OCI-LY7 (cell line): ENCODE measurements around the gene GMDS. TPM values are rescaled to one million over a fixed set of nuclear protein-coding genes. Genes with fewer than 3 reads are reported as not detected.

ENCODE experiments used
- BruUV-seq: library from RNA; stranded (reverse); fragments of 400-500 nt; replicated peaks from 2 replicates; lab custom pipeline; 2021; lab: Mats Ljungman, UMichigan
- CTCF ChIA-PET: fragments of 300-600 bp; sonication (Branson Sonifier 250); formaldehyde crosslinking; loops from one replicate; lab custom pipeline; 2022; ENCODE audit warnings: antibody characterized with exemption; ENCODE audit not compliant: unreplicated experiment; lab: Charles Lee
- POLR2A ChIA-PET: fragments of 300-600 bp; sonication (Branson Sonifier 250); formaldehyde crosslinking; loops from one replicate; lab custom pipeline; 2022; ENCODE audit warnings: antibody characterized with exemption; lab: Charles Lee
- DNase-seq: peaks from one replicate; pipeline ENCODE4 v3.0.0-alpha.2; 2015; ENCODE audit warnings: low spot score
- H2AFZ ChIP-seq: fragments of 200-600 bp; sonication (generic), shearing (Covaris generic); 2 replicates; pipeline ENCODE4 v1.6.1; 2014; ENCODE audit warnings: mild to moderate bottlenecking, antibody characterized with exemption, low read length, moderate library complexity
- H3K27ac ChIP-seq: fragments of 200-600 bp; sonication (generic); 2 replicates; pipeline ENCODE4 v1.5.1; 2014; ENCODE audit warnings: mixed run types, low read depth, mild to moderate bottlenecking, moderate library complexity, low read length, inconsistent platforms; ENCODE audit not compliant: poor library complexity, severe bottlenecking
- H3K36me3 ChIP-seq: fragments of 200-600 bp; sonication (generic); 2 replicates; pipeline ENCODE4 v1.6.1; 2014; ENCODE audit warnings: mild to moderate bottlenecking, antibody characterized with exemption, low read length, moderate library complexity, mixed read lengths; ENCODE audit not compliant: insufficient read depth
- H3K4me1 ChIP-seq: fragments of 200-600 bp; sonication (generic); 2 replicates; pipeline ENCODE4 v1.5.1; 2014; ENCODE audit warnings: mild to moderate bottlenecking, low read length; ENCODE audit not compliant: insufficient read depth, poor library complexity, severe bottlenecking
- H3K4me2 ChIP-seq: fragments of 200-600 bp; sonication (generic); 2 replicates; pipeline ENCODE4 v1.6.1; 2014; ENCODE audit warnings: mild to moderate bottlenecking, low read length
- H3K4me3 ChIP-seq: fragments of 200-600 bp; sonication (generic); 2 replicates; pipeline ENCODE4 v1.5.1; 2014; ENCODE audit warnings: mild to moderate bottlenecking, low read depth, low read length; ENCODE audit not compliant: poor library complexity, severe bottlenecking
- H3K79me2 ChIP-seq: fragments of 200-600 bp; sonication (generic); 2 replicates; pipeline ENCODE4 v1.6.1; 2016; ENCODE audit warnings: low read depth, mild to moderate bottlenecking, low read length, moderate library complexity, mixed read lengths; ENCODE audit not compliant: insufficient read depth
- H3K9me2 ChIP-seq: fragments of 200-600 bp; sonication (generic); 2 replicates; pipeline ENCODE4 v1.6.1; 2016; ENCODE audit warnings: mild to moderate bottlenecking, low read length, mixed read lengths; ENCODE audit not compliant: insufficient read depth
- H3K9me3 ChIP-seq: fragments of 200-600 bp; sonication (generic); 2 replicates; pipeline ENCODE4 v1.6.1; 2014; ENCODE audit warnings: mild to moderate bottlenecking, mixed run types, low read length, mixed read lengths
- H4K20me1 ChIP-seq: fragments of 200-600 bp; sonication (generic); 2 replicates; pipeline ENCODE4 v1.6.1; 2014; ENCODE audit warnings: mild to moderate bottlenecking, antibody characterized with exemption, low read length, moderate library complexity, mixed read lengths; ENCODE audit not compliant: insufficient read depth
- CTCF ChIP-seq: fragments of 200-600 bp; sonication (generic); conservative IDR thresholded peaks from 2 replicates; pipeline ENCODE4 v1.5.1; 2014; ENCODE audit warnings: mild to moderate bottlenecking, antibody characterized with exemption, low read length, moderate library complexity, mixed read lengths
- EZH2phosphoT487 ChIP-seq: fragments of 200-600 bp; sonication (generic); IDR thresholded peaks from 2 replicates; pipeline ENCODE4 v1.6.1; 2018; ENCODE audit warnings: low read depth, borderline replicate concordance, mild to moderate bottlenecking, mixed run types, antibody characterized with exemption, low read length, moderate library complexity, mixed read lengths
- intact Hi-C: fragments of 100-400 bp; cut with micrococcal nuclease; formaldehyde crosslinking; loops from one replicate; pipeline ENCODE4 v1.10.0; 2022; ENCODE audit not compliant: unreplicated experiment
- total RNA-seq, 2 experiments: library from RNA; depleted of rRNA in 1 of 2; stranded (reverse); fragments of >200 nt in 1 of 2; shearing (Covaris generic) in 1 of 2; gene quantifications; 2 replicates each; pipeline ENCODE4 v1.2.3, GENCODE V29; 2014 to 2022

Gene GMDS
- total RNA-seq, 2 experiments from 2014 or later: 9.9 to 26.8 TPM

- H4K20me1 ChIP-seq: no peaks in the 10 kb centered on the region
- ChIA-PET CTCF (no interaction called here), POLR2A (no interaction called here)
- intact Hi-C loops: no loop called here
- no TSS peak for BruUV-seq
- TF ChIP-seq EZH2phosphoT487 (no peak), CTCF (no peak)
- no peak overlapping the region for H3K4me2 ChIP-seq
- no peaks in the 10 kb centered on the region for H3K9me3 ChIP-seq
- no peaks in the 10 kb centered on the region for H3K4me1 ChIP-seq
- no peak for DNase-seq
- no peaks in the 10 kb centered on the region for H3K9me2 ChIP-seq
- no peak overlapping the region for H3K27ac ChIP-seq
- no peaks in the 10 kb centered on the region for H3K79me2 ChIP-seq
- no peaks in the 10 kb centered on the region for H3K36me3 ChIP-seq
- no peak overlapping the region for H2AFZ ChIP-seq
- H3K4me3 ChIP-seq: no peak overlapping the region
These were observed 482.0 kb downstream of the GMDS start for GRCh38 chr6:1763404-1763803.

- Histone ChIP-seq H3K9me3 (no peaks in the 10 kb centered on the region), H3K4me2 (no peak overlapping the region), H3K4me1 (no peaks in the 10 kb centered on the region), H3K4me3 (no peak overlapping the region), H3K79me2 (no peaks in the 10 kb centered on the region), H4K20me1 (no peaks in the 10 kb centered on the region), H3K27ac (no peak overlapping the region), H3K36me3 (no peaks in the 10 kb centered on the region), H2AFZ (no peak overlapping the region), H3K9me2 (no peaks in the 10 kb centered on the region)
- ChIA-PET POLR2A (no interaction called here), CTCF (no interaction called here)
- BruUV-seq: no TSS peak
- intact Hi-C loops: no loop called here
- no peak for DNase-seq
- no peak for TF ChIP-seq EZH2phosphoT487
- no peak for TF ChIP-seq CTCF
These were observed 483.2 kb downstream of the GMDS start for GRCh38 chr6:1762203-1762602.

GRCh38 chr6:1761477-1761877, 483.9 kb downstream of the GMDS start:
- intact Hi-C loops: no loop called here
- H3K4me1 ChIP-seq: no peaks in the 10 kb centered on the region
- H3K79me2 ChIP-seq: no peaks in the 10 kb centered on the region
- CTCF ChIA-PET: no interaction called here
- H3K4me3 ChIP-seq: no peak overlapping the region
- H3K27ac ChIP-seq: no peak overlapping the region
- TF ChIP-seq EZH2phosphoT487 (no peak), CTCF (no peak)
- no peak for DNase-seq
- no peaks in the 10 kb centered on the region for H3K36me3 ChIP-seq
- POLR2A ChIA-PET: no interaction called here
- no TSS peak for BruUV-seq
- no peak overlapping the region for H2AFZ ChIP-seq
- H4K20me1 ChIP-seq: no peaks in the 10 kb centered on the region
- no peaks in the 10 kb centered on the region for H3K9me3 ChIP-seq
- H3K9me2 ChIP-seq: no peaks in the 10 kb centered on the region
- H3K4me2 ChIP-seq: no peak overlapping the region
